ENCODE results near the gene NCAPH2.

GRCh38 chr22:50504369-50505211, 3.4 kb upstream of the NCAPH2 start:
- TF ChIP-seq POLR2A (IDR thresholded peaks at IDR 0.05; ENCODE audit: low read length) (no peak), GATA1 (IDR thresholded peaks at IDR 0.05; ENCODE audit: low read depth, low read length) (no peak)

Data from erythroblast (primary cell).